Tibial nerve (tissue), 4 donors: ENCODE data around the gene MYOM1.

Experiments used
- CTCF ChIP-seq, 5 experiments: fragments of 200-600 bp in 3 of 5; fragments of 450-650 bp in 2 of 5; sonication (generic) in 3 of 5; IDR thresholded peaks; one replicate each; pipeline ENCODE4 v1.5.1; 2016 to 2019; ENCODE audit warnings: antibody characterized with exemption in 5 of 5, mild to moderate bottlenecking in 3 of 5, moderate library complexity in 2 of 5
- EP300 ChIP-seq, 2 donors: sonication (generic); formaldehyde crosslinking; IDR thresholded peaks; one replicate each; pipeline ENCODE4 v1.6.1; 2017; ENCODE audit warnings: antibody characterized with exemption in 2 of 2, mild to moderate bottlenecking in 1 of 2
- POLR2A ChIP-seq, 2 donors: fragments of 450-650 bp; IDR thresholded peaks; one replicate each; pipeline ENCODE4 v1.6.1; 2017; ENCODE audit warnings: antibody characterized with exemption in 2 of 2, mild to moderate bottlenecking in 2 of 2, moderate library complexity in 2 of 2

- TF ChIP-seq CTCF (IDR thresholded peaks at IDR 0.05) (no peak), POLR2A (IDR thresholded peaks at IDR 0.05) (no peak), EP300 (IDR thresholded peaks at IDR 0.05) (no peak)
Observed at GRCh38 chr18:3056311-3056710, 163.5 kb downstream of the MYOM1 start.
